Activated effector memory CD4-positive, alpha-beta T cell treated with anti-CD3 and anti-CD28 coated beads, Interleukin-2, amount 50 U/mL, for 16 hours (primary cell): ENCODE measurements around the gene TREML1.
"Not testable (repeated sequence)": the region's sequence is repeated elsewhere in the genome, so short reads cannot be mapped to it uniquely, and the experiment has no call there.

Source experiments
- DNase-seq: peaks from one replicate; pipeline ENCODE4 v3.0.0-alpha.2; 2020

Gene TREML1

DNA sequence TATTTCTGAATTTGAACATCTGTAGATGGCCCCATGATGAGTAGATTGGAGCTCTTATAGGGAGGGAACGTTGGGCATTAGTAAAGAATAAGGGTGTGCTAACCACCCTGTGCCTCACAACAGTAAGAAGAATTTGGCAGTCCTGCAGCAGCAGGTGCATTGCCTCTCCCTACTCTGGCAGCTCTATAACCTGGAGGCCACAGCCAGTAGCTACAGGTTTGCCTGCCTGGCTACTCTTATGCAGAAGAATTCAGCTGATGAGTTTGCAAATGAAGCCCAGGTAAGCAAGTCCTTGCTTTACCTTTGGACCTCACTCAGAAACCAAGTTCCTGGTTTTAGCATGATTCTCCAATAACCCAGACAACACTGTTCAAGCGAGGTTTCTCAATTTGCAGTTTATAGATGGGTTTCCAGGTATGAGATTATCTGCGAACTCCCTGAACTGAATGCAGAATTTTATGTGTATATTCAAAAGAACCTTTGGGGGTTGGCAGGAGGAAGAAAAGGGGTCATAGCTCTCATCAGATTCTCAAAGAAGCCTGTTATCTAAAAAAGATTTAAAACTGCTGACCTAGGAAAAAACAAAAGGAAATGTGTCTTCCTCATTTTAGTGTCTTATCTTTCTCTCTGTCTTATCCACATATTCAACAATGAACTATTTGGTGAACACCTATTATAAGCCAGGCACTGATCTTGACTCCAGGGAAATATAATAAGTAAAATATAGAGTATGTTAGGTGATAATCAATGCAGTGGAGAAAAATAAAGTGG lies 18.9 kb downstream of the TREML1 start:
- no peak for DNase-seq

DNA sequence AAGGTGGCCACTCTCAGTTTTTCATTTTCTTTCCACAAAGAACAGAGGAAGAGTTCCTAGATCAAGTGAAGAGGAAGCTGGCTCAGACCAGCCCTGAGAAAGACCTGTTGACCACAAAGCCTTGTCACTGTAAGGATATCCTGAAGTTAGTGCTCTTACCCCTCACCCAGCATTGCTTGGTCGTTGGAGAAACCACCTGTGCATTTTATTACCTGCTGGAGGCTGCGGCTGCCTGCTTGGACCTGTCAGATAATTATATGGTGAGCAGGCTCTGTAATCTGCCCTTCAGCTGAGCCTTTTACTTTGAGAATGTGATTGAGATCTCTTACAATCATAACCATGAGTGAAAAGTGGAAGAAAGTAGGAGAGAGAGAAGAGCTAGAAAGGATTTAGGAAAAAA lies 21.9 kb downstream of the TREML1 start:
- no peak for DNase-seq

GRCh38 chr6:41125282-41125681 lies 28.9 kb downstream of the TREML1 start:
- DNase-seq: no peak

- DNase-seq: no peak
Observed at GRCh38 chr6:41122918-41123317, 31.2 kb downstream of the TREML1 start.

DNA sequence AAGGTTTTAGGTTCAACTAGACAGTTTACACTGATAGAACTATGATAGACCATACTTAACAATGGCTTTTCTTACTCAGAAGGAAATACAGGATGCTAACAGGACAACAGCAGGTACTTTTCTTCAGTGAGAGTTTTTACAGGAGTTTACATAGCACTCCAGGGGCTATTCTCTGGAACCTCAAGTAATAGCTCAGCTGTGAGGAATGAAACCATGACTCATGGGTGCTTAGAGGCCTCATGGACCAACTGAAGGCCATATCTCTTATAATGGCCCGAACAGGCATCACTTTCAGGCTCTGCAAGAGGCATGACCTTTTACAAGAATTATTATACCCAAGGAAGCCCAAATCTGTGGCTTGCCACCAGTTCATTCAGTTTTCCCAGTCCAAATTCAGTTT lies 31.8 kb downstream of the TREML1 start:
- DNase-seq: no peak

DNA sequence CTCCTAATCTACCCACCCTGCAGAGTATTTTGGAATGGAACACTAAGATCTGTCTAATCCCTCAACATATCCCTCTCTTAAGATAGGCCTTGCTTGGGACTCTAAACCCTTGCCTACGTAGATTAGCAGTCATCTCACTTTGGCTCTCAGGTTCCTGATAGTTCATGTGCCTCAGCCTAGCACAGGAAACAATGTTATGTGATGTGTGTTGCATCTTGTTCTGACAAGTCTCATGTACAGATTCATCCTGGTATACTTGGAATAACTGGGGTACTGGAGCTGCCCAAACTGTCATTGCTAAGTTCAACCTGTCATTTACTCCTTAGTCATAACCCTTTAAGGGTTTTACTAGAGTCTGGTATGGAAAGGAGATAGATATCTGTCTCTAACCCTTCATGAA lies 34.1 kb downstream of the TREML1 start:
- DNase-seq: no peak

- no peak for DNase-seq
Observed at GRCh38 chr6:41119508-41119907, 34.6 kb downstream of the TREML1 start.

- DNase-seq: not testable (repeated sequence)
Observed at GRCh38 chr6:41115027-41115426, 39.1 kb downstream of the TREML1 start.

- DNase-seq: no peak
Observed at GRCh38 chr6:41111017-41111416, 43.1 kb downstream of the TREML1 start.

- no peak for DNase-seq
Observed at GRCh38 chr6:41103847-41104246, 50.3 kb downstream of the TREML1 start.

DNA sequence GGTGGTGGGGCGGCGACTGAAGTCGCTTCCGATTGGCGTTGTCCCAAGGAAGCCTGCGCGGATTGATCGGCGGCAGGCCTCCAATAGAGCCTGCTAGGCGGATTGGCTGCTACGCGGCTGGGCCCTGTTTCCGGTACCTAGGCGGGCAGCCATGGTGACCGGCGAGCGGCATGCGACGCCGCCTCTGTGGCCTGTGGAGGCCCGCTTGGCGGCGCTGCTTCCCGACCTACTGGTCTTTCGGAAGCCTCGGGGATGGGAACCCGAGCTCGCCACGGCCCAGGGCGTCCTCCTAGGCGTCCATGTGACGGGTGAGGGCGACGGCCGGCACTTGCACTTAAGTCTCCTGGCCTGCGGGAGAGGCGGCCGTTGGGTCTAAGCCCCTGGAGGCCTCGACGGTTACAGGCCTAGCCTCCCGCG lies 53.3 kb downstream of the TREML1 start:
- DNase-seq: no peak
